Measurements from ENCODE around the gene DONSON. TPM values are rescaled to one million over a fixed set of nuclear protein-coding genes. Genes with fewer than 3 reads are reported as not detected.

The DONSON gene
- total and polyA plus RNA-seq, 2 of the 13 experiments (the other 11 are each of a cell fraction or from before 2014, with no cell fraction given): 35.4 to 63.6 TPM

DNA sequence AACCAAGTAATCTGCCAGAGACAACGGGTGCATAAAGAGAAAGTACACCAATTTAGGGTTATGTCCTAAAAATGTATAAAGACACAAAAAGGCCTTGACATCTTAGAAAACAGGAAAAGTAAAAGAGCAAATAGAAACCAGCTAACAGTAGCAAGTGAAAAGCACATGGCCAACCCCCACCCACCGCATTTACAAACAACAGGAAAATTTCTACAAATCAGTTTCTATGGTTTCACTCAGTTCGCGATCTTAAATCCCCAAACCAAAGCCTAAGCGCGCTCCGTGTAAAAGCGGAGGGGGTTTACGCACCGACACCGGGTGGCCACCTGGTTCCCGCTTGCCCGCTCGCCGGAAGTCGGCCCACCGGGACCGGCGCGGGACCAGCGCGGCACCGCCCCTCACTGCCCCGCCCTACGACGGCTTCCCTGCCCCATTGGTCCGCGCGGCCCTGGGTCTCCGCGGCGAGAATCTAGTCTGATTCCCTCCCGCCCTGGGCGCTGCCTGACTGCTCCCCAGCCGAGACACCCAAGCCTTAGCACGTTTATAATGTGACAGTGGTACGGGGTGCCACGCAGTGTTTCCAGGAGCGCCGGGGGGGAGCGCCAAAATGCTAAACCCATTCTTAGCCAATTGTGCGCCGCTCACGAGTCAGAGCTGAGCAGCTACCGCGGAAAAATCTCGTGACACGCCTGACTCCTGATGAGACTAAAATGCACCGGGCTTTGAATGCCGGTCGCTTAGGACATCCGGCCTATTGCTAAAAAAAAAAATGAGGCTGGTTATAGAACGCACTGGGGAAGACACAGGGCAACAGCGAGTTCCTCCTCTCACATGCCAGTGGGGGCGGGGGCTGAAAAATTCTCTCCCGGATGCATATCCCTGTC is 46.5 kb downstream of the DONSON start, which contains the start of gene GART (continued):
- TF ChIP-seq, protein P1, sequence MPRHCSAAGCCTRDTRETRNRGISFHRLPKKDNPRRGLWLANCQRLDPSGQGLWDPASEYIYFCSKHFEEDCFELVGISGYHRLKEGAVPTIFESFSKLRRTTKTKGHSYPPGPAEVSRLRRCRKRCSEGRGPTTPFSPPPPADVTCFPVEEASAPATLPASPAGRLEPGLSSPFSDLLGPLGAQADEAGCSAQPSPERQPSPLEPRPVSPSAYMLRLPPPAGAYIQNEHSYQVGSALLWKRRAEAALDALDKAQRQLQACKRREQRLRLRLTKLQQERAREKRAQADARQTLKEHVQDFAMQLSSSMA (CRISPR knock-in tag; IDR thresholded peaks at IDR 0.05): no peak
- TF ChIP-seq MIER3 (CRISPR knock-in tag; IDR thresholded peaks at IDR 0.05; ENCODE audit: borderline replicate concordance): no peak
- TF ChIP-seq ISL2 (CRISPR knock-in tag; IDR thresholded peaks at IDR 0.05): no peak
- TF ChIP-seq ZNF563 (CRISPR knock-in tag; IDR thresholded peaks at IDR 0.05): peak; percentile 45
- TF ChIP-seq ZBTB21 (CRISPR knock-in tag; IDR thresholded peaks at IDR 0.05): no peak
- TF ChIP-seq ZNF331 (CRISPR knock-in tag; IDR thresholded peaks at IDR 0.05): peak; percentile 20; the same call in 1 of the 2 replicates
- TF ChIP-seq CBX5 (CRISPR knock-in tag; IDR thresholded peaks at IDR 0.05; ENCODE audit: borderline replicate concordance): no peak; the same call in 1 of the 2 replicates
- TF ChIP-seq EHMT2 (IDR thresholded peaks at IDR 0.05; ENCODE audit: borderline replicate concordance, low read depth, low read length): no peak
- TF ChIP-seq, protein P2, sequence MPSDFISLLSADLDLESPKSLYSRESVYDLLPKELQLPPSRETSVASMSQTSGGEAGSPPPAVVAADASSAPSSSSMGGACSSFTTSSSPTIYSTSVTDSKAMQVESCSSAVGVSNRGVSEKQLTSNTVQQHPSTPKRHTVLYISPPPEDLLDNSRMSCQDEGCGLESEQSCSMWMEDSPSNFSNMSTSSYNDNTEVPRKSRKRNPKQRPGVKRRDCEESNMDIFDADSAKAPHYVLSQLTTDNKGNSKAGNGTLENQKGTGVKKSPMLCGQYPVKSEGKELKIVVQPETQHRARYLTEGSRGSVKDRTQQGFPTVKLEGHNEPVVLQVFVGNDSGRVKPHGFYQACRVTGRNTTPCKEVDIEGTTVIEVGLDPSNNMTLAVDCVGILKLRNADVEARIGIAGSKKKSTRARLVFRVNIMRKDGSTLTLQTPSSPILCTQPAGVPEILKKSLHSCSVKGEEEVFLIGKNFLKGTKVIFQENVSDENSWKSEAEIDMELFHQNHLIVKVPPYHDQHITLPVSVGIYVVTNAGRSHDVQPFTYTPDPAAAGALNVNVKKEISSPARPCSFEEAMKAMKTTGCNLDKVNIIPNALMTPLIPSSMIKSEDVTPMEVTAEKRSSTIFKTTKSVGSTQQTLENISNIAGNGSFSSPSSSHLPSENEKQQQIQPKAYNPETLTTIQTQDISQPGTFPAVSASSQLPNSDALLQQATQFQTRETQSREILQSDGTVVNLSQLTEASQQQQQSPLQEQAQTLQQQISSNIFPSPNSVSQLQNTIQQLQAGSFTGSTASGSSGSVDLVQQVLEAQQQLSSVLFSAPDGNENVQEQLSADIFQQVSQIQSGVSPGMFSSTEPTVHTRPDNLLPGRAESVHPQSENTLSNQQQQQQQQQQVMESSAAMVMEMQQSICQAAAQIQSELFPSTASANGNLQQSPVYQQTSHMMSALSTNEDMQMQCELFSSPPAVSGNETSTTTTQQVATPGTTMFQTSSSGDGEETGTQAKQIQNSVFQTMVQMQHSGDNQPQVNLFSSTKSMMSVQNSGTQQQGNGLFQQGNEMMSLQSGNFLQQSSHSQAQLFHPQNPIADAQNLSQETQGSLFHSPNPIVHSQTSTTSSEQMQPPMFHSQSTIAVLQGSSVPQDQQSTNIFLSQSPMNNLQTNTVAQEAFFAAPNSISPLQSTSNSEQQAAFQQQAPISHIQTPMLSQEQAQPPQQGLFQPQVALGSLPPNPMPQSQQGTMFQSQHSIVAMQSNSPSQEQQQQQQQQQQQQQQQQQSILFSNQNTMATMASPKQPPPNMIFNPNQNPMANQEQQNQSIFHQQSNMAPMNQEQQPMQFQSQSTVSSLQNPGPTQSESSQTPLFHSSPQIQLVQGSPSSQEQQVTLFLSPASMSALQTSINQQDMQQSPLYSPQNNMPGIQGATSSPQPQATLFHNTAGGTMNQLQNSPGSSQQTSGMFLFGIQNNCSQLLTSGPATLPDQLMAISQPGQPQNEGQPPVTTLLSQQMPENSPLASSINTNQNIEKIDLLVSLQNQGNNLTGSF (CRISPR knock-in tag; IDR thresholded peaks at IDR 0.05): no peak
- TF ChIP-seq MED1 (CRISPR knock-in tag; IDR thresholded peaks at IDR 0.05): peak; percentile 67
- TF ChIP-seq, protein P3, sequence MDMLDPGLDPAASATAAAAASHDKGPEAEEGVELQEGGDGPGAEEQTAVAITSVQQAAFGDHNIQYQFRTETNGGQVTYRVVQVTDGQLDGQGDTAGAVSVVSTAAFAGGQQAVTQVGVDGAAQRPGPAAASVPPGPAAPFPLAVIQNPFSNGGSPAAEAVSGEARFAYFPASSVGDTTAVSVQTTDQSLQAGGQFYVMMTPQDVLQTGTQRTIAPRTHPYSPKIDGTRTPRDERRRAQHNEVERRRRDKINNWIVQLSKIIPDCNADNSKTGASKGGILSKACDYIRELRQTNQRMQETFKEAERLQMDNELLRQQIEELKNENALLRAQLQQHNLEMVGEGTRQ (IDR thresholded peaks at IDR 0.05; ENCODE audit: low read depth, low read length): no peak
- TF ChIP-seq, protein P3 (CRISPR knock-in tag; IDR thresholded peaks at IDR 0.05; ENCODE audit: borderline replicate concordance): no peak
- TF ChIP-seq ZNF652 (CRISPR knock-in tag; IDR thresholded peaks at IDR 0.05; ENCODE audit: borderline replicate concordance, low read depth): no peak
- no peak for TF ChIP-seq ZNF644 (CRISPR knock-in tag; IDR thresholded peaks at IDR 0.05; ENCODE audit: low read depth)
- 0 out of 2 replicates have a peak, but pooled peaks have one; percentile 17 for TF ChIP-seq RAD21 (CRISPR knock-in tag; IDR thresholded peaks at IDR 0.05)
- TF ChIP-seq RNF2 (conservative IDR thresholded peaks at IDR 0.05; ENCODE audit: low read depth): 0 out of 2 replicates have a peak, but pooled peaks have one; percentile 24
- TF ChIP-seq FOXA1 (IDR thresholded peaks at IDR 0.05): no peak
- TF ChIP-seq FOXA1 (CRISPR knock-in tag; IDR thresholded peaks at IDR 0.05): no peak
- no peak for TF ChIP-seq ZNF879 (CRISPR knock-in tag; IDR thresholded peaks at IDR 0.05)
- TF ChIP-seq ZNF224 (CRISPR knock-in tag; IDR thresholded peaks at IDR 0.05): peak; percentile 63; the same call in 1 of the 2 replicates
- peak; percentile 51; the same call in 1 of the 2 replicates for TF ChIP-seq ZNF263 (CRISPR knock-in tag; IDR thresholded peaks at IDR 0.05)
